ENCODE results near the gene ARHGEF10L.
A peak's percentile ranks its signal among the peaks of the same experiment; 100 is the strongest.

ARHGEF10L gene

GRCh38 chr1:17594026-17594425 lies 54.5 kb downstream of the ARHGEF10L start:
- DNase-seq (ENCODE audit: low read depth in 3 of 3) = no peak

- no peak for DNase-seq (ENCODE audit: low read depth in 3 of 3)
Measured at GRCh38 chr1:17594690-17595601, 55.4 kb downstream of the ARHGEF10L start.

GRCh38 chr1:17595602-17595925 lies 56.1 kb downstream of the ARHGEF10L start:
- no peak for DNase-seq (ENCODE audit: low read depth in 3 of 3)

- no peak for DNase-seq (ENCODE audit: low read depth in 3 of 3)
Measured at GRCh38 chr1:17596186-17596585, 56.7 kb downstream of the ARHGEF10L start.

GRCh38 chr1:17596651-17597509 lies 57.4 kb downstream of the ARHGEF10L start:
- DNase-seq (ENCODE audit: low read depth in 3 of 3) = no peak

GRCh38 chr1:17597651-17598050 lies 58.2 kb downstream of the ARHGEF10L start:
- no peak for DNase-seq (ENCODE audit: low read depth in 3 of 3)

- DNase-seq (ENCODE audit: low read depth in 3 of 3) = no peak
Measured at GRCh38 chr1:17598251-17598650, 58.8 kb downstream of the ARHGEF10L start.

GRCh38 chr1:17599291-17599953 lies 59.9 kb downstream of the ARHGEF10L start:
- no peak for DNase-seq (ENCODE audit: low read depth in 3 of 3)

- no peak for DNase-seq (ENCODE audit: low read depth in 3 of 3)
Measured at GRCh38 chr1:17599954-17600300, 60.4 kb downstream of the ARHGEF10L start.

GRCh38 chr1:17600321-17600720 lies 60.8 kb downstream of the ARHGEF10L start:
- no peak for DNase-seq (ENCODE audit: low read depth in 3 of 3)

- DNase-seq (ENCODE audit: low read depth in 3 of 3) = no peak
Measured at GRCh38 chr1:17601643-17602382, 62.3 kb downstream of the ARHGEF10L start.

GRCh38 chr1:17603091-17603841 lies 63.8 kb downstream of the ARHGEF10L start:
- no peak for DNase-seq (ENCODE audit: low read depth in 3 of 3)

GRCh38 chr1:17605582-17606344 lies 66.3 kb downstream of the ARHGEF10L start:
- no peak for DNase-seq (ENCODE audit: low read depth in 3 of 3)

GRCh38 chr1:17606826-17607440 lies 67.4 kb downstream of the ARHGEF10L start:
- DNase-seq (ENCODE audit: low read depth in 3 of 3) = peak in 2 of 3 experiments; percentile 6 to 50

GRCh38 chr1:17607644-17608581 lies 68.4 kb downstream of the ARHGEF10L start:
- DNase-seq (ENCODE audit: low read depth in 3 of 3) = no peak

- DNase-seq (ENCODE audit: low read depth in 3 of 3) = no peak
Measured at GRCh38 chr1:17609529-17609928, 70.0 kb downstream of the ARHGEF10L start.

GRCh38 chr1:17610085-17610484 lies 70.6 kb downstream of the ARHGEF10L start:
- no peak for DNase-seq (ENCODE audit: low read depth in 3 of 3)

GRCh38 chr1:17610713-17611112 lies 71.2 kb downstream of the ARHGEF10L start:
- DNase-seq (ENCODE audit: low read depth in 3 of 3) = no peak

GRCh38 chr1:17611991-17612390 lies 72.5 kb downstream of the ARHGEF10L start:
- no peak for DNase-seq (ENCODE audit: low read depth in 3 of 3)
